SKM-1 treated with dmso at 0.1 percent for 144 hours (cell line): ENCODE results near the gene EFR3B.

Source experiments
- DNase-seq: peaks from one replicate; lab custom pipeline; 2025; ENCODE audit not compliant: unreplicated experiment; lab: John Stamatoyannopoulos, UW

EFR3B gene

GRCh38 chr2:25176541-25177181 lies 134.8 kb downstream of the EFR3B start:
- DNase-seq, result no peak

- no peak for DNase-seq
Observed at GRCh38 chr2:25177211-25177611, 135.3 kb downstream of the EFR3B start.

- DNase-seq, result no peak
Observed at GRCh38 chr2:25178976-25179375, 137.1 kb downstream of the EFR3B start.

- DNase-seq, result no peak
Observed at GRCh38 chr2:25184254-25184653, 142.4 kb downstream of the EFR3B start.

GRCh38 chr2:25187729-25188350 lies 146.0 kb downstream of the EFR3B start:
- no peak for DNase-seq

- no peak for DNase-seq
Observed at GRCh38 chr2:25188405-25188804, 146.5 kb downstream of the EFR3B start.

GRCh38 chr2:25190536-25190935 lies 148.7 kb downstream of the EFR3B start:
- DNase-seq, result no peak

- DNase-seq, result no peak
Observed at GRCh38 chr2:25194576-25195122, 152.8 kb downstream of the EFR3B start.

GRCh38 chr2:25197336-25198208 lies 155.7 kb downstream of the EFR3B start:
- DNase-seq, result no peak

GRCh38 chr2:25198209-25198525 lies 156.3 kb downstream of the EFR3B start:
- no peak for DNase-seq

GRCh38 chr2:25198576-25198975 lies 156.7 kb downstream of the EFR3B start:
- no peak for DNase-seq

GRCh38 chr2:25201265-25201664 lies 159.4 kb downstream of the EFR3B start:
- DNase-seq, result no peak

- DNase-seq, result no peak
Observed at GRCh38 chr2:25201794-25202193, 159.9 kb downstream of the EFR3B start.

GRCh38 chr2:25202275-25202674 lies 160.4 kb downstream of the EFR3B start:
- DNase-seq, result no peak

GRCh38 chr2:25204190-25204838 lies 162.4 kb downstream of the EFR3B start:
- no peak for DNase-seq

- no peak for DNase-seq
Observed at GRCh38 chr2:25207078-25207545, 165.2 kb downstream of the EFR3B start.
